Endothelial cell of umbilical vein (primary cell): ENCODE results near the gene NFILZ. TPM values are rescaled to one million over a fixed set of nuclear protein-coding genes. Genes with fewer than 3 reads are reported as not detected.
A peak's percentile ranks its signal among the peaks of the same experiment; 100 is the strongest.

Source experiments
- BruUV-seq: library from RNA; stranded (reverse); fragments of 400-500 nt; replicated peaks from 2 replicates; lab custom pipeline; 2021; lab: Mats Ljungman, UMichigan
- CTCF ChIA-PET: fragments of 300-600, 350-600 bp; sonication (Branson Sonifier 250); formaldehyde crosslinking; loops from one replicate; lab custom pipeline; 2021; ENCODE audit warnings: antibody characterized with exemption, inconsistent platforms; lab: Charles Lee
- POLR2A ChIA-PET: fragments of 300-600, 350-600 bp; sonication (Branson Sonifier 250); formaldehyde crosslinking; loops from one replicate; lab custom pipeline; 2021; ENCODE audit warnings: antibody characterized with exemption, inconsistent platforms; lab: Charles Lee
- DNase-seq: peaks from one replicate; pipeline ENCODE4 v3.0.0-alpha.2; 2011; ENCODE audit warnings: low read depth, low spot score
- FAIRE-seq: peaks from 2 replicates; lab custom pipeline; 2011; peaks lifted over from hg19 to GRCh38; lab: Jason Lieb, UNC
- H2AFZ ChIP-seq: 2 replicates; pipeline ENCODE4 v1.6.0; 2012; ENCODE audit warnings: low read depth, low read length, control low read depth, inconsistent platforms
- H3K27ac ChIP-seq: 2 replicates; pipeline ENCODE4 v1.5.1; 2011; ENCODE audit warnings: low read depth, mild to moderate bottlenecking, control low read depth, low read length, moderate library complexity; ENCODE audit not compliant: insufficient read depth
- H3K27me3 ChIP-seq, 2 experiments: 2 replicates each; pipeline versions ENCODE4 v1.6.0 to v1.6.1; 2011; ENCODE audit warnings: low read length in 2 of 2, mixed read lengths in 1 of 2; ENCODE audit not compliant: control insufficient read depth in 2 of 2, insufficient read depth in 2 of 2
- H3K36me3 ChIP-seq, 2 experiments: 2 replicates in 1 of 2; 3 replicates in 1 of 2; pipeline ENCODE4 v1.5.1; 2011; ENCODE audit warnings: low read length in 2 of 2, mild to moderate bottlenecking in 1 of 2, moderate library complexity in 1 of 2; ENCODE audit not compliant: control insufficient read depth in 2 of 2, insufficient read depth in 2 of 2; ENCODE audit errors: extremely low read depth in 1 of 2
- H3K4me1 ChIP-seq: 3 replicates; pipeline ENCODE4 v1.5.1; 2011; ENCODE audit warnings: mild to moderate bottlenecking, low read length; ENCODE audit not compliant: control insufficient read depth, insufficient read depth; ENCODE audit errors: extremely low read depth
- H3K4me2 ChIP-seq: 2 replicates; pipeline ENCODE4 v1.6.1; 2011; ENCODE audit warnings: low read length, control low read depth, mixed read lengths; ENCODE audit not compliant: insufficient read depth
- H3K4me3 ChIP-seq, 3 experiments: fragments of 200-600 bp in 1 of 3; sonication (generic), shearing (Covaris generic) in 1 of 3; replicated peaks in 1 of 3; 2 replicates each; pipeline ENCODE4 v1.5.1; 2011 to 2016; ENCODE audit warnings: control low read depth in 3 of 3, low read length in 3 of 3, mild to moderate bottlenecking in 2 of 3, inconsistent platforms in 1 of 3, low read depth in 1 of 3, moderate library complexity in 1 of 3; ENCODE audit not compliant: insufficient read depth in 1 of 3
- H3K79me2 ChIP-seq: 2 replicates; pipeline ENCODE4 v1.6.0; 2012; ENCODE audit warnings: low read length, inconsistent platforms; ENCODE audit not compliant: control insufficient read depth, insufficient read depth
- H3K9ac ChIP-seq: replicated peaks from 2 replicates; pipeline ENCODE3; 2011; ENCODE audit warnings: low read length, control low read depth; ENCODE audit not compliant: insufficient read depth; ENCODE audit errors: extremely low read depth
- H3K9me1 ChIP-seq: replicated peaks from 3 replicates; pipeline ENCODE4 v1.6.0; 2011; ENCODE audit warnings: mild to moderate bottlenecking, low read length; ENCODE audit not compliant: control insufficient read depth, insufficient read depth; ENCODE audit errors: extremely low read depth
- H3K9me3 ChIP-seq: replicated peaks from 2 replicates; pipeline ENCODE4 v1.5.1; 2012; ENCODE audit warnings: low read length, inconsistent platforms; ENCODE audit not compliant: control insufficient read depth, insufficient read depth
- H4K20me1 ChIP-seq: replicated peaks from 2 replicates; pipeline ENCODE3; 2011; ENCODE audit warnings: mild to moderate bottlenecking, low read length; ENCODE audit not compliant: control insufficient read depth, insufficient read depth; ENCODE audit errors: extremely low read depth
- EZH2 ChIP-seq: IDR thresholded peaks from 2 replicates; pipeline ENCODE4 v1.6.1; 2012; ENCODE audit warnings: borderline replicate concordance, low read depth, mild to moderate bottlenecking, moderate library complexity, low read length, inconsistent platforms; ENCODE audit not compliant: severe bottlenecking
- FOS ChIP-seq: IDR thresholded peaks from 2 replicates; pipeline ENCODE4 v1.6.1; 2011; ENCODE audit warnings: mild to moderate bottlenecking, low read length, moderate library complexity, borderline replicate concordance; ENCODE audit not compliant: insufficient read depth
- GATA2 ChIP-seq: IDR thresholded peaks from 2 replicates; pipeline ENCODE4 v1.7.0; 2011; ENCODE audit warnings: low read depth, mild to moderate bottlenecking, moderate library complexity, mixed read lengths, low read length; ENCODE audit not compliant: insufficient read length, insufficient read depth
- JUN ChIP-seq: IDR thresholded peaks from 2 replicates; pipeline ENCODE4 v1.6.1; 2011; ENCODE audit warnings: borderline replicate concordance, low read depth; ENCODE audit not compliant: insufficient read length, insufficient read depth
- MYC ChIP-seq: IDR thresholded peaks from one replicate; pipeline ENCODE4 v1.6.1; 2011; ENCODE audit warnings: mild to moderate bottlenecking, low read depth, low read length
- POLR2A ChIP-seq: IDR thresholded peaks from 2 replicates; pipeline ENCODE4 v1.6.1; 2012; ENCODE audit warnings: low read depth, mild to moderate bottlenecking, control low read depth, low read length
- POLR2AphosphoS5 ChIP-seq: IDR thresholded peaks from 2 replicates; pipeline ENCODE4 v1.6.1; 2012; ENCODE audit warnings: low read depth, mild to moderate bottlenecking, control low read depth, low read length, moderate library complexity; ENCODE audit not compliant: insufficient read depth
- dilution Hi-C: fragments of 300-500 bp; cut with MboI; formaldehyde crosslinking; loops from one replicate; pipeline ENCODE4 v1.15.0; 2019; ENCODE audit warnings: low sequenced_read_pairs; ENCODE audit not compliant: extremely low pct_ligation_motif_present
- intact Hi-C: fragments of 100-400 bp; cut with micrococcal nuclease; formaldehyde crosslinking; loops from one replicate; pipeline ENCODE4 v1.10.0; 2022
- polyA plus RNA-seq, 4 experiments: library from polyadenylated mRNA; depleted of rRNA in 3 of 4; stranded (reverse) in 3 of 4; unstranded in 1 of 4; fragments of >200 nt; gene quantifications; 2 replicates each; pipeline versions ENCODE4 v1.2.1 to v1.2.3, GENCODE V29; 2011 to 2012; ENCODE audit warnings: missing spikeins in 1 of 4
- total RNA-seq: library from RNA; stranded (reverse); gene quantifications from 2 replicates; pipeline ENCODE4 v1.2.3, GENCODE V29; 2021
- TF ChIP-seq, protein P1 (sequence below): IDR thresholded peaks from 2 replicates; pipeline ENCODE4 v1.6.1; 2011; ENCODE audit not compliant: insufficient read depth, insufficient read length
- TF ChIP-seq, protein P2 (sequence below), 2 donors: IDR thresholded peaks; 1 replicate in 1 of 2; 2 replicates in 1 of 2; pipeline ENCODE4 v1.5.1; 2011; ENCODE audit warnings: low read length in 2 of 2, mild to moderate bottlenecking in 2 of 2, moderate library complexity in 2 of 2, control low read depth in 1 of 2, inconsistent platforms in 1 of 2, low read depth in 1 of 2; ENCODE audit not compliant: insufficient read depth in 1 of 2; ENCODE audit errors: extremely low read depth in 1 of 2

Gene NFILZ
- total and polyA plus RNA-seq, 2 donors (not counting 3 experiments of a cell fraction or from before 2014, with no cell fraction given): not detected

DNA sequence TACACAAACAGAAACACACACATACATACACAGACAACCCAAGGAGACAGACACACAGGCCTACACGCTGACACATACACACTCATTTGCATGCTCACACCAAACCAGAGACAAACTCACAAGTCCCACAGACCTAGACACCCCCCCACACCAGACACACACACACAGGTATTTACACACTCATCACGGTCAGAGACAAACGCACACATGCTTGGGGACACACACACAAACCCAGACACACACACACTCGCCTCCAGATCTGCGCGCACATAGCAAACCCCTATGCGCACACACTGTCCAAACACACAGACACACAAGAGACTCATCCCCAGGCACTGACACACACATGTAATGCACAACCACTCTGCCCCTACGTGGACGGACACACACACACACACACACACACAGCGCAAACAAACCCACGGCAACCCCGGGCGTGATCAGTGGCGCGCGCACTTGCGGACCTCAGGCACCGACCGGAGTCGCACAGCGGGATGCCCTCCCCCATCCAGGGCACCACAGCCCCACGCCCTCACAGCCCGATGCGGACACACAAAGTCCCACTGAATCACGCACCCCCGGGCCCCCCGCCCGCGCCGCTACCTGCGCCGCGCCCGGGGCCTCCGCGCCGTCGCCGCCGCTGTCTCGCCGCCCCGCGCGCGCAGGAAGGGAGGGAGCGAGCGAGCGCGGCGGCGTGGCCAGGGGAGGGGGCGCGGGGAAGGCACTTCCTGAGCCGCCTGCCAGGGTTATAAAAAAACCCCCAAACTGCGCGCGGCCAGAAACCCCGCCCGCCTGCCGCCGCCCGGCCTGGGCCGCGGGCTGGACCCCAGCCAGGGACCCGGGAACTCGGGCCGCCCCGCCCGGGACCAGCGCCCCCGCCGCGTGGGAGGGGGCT lies 20.1 kb upstream of the NFILZ start, which contains the start of gene ADAMTS10:
ADAMTS10 (minus strand) TSS at position 675 of the 895 bp plus-strand sequence. CDS start 5,005 bp downstream, outside the sequence.
- CTCF ChIA-PET: no interaction called here
- no peaks in the 10 kb centered on the region for H3K9me3 ChIP-seq
- H2AFZ ChIP-seq: peak within 1 kb of the TSS; percentile 59
- DNase-seq (no peak), FAIRE-seq (no peak)
- no peaks in the 10 kb centered on the region for H3K27me3 ChIP-seq
- peak within 1 kb of the TSS; percentile 45 for H3K27ac ChIP-seq
- dilution Hi-C loops: no loop called here
- TSS peak; percentile 67 for BruUV-seq
- intact Hi-C loops: no loop called here
- H3K79me2 ChIP-seq: no peaks in the 10 kb centered on the region
- peak within 1 kb of the TSS; percentile 1 to 53 (median 45) for H3K4me3 ChIP-seq
- no peaks in the 10 kb centered on the region for H3K36me3 ChIP-seq
- POLR2A ChIA-PET: no interaction called here
- peak within 1 kb of the TSS; percentile 36 for H3K4me2 ChIP-seq
- H3K9me1 ChIP-seq: no peaks in the 10 kb centered on the region
- H3K9ac ChIP-seq: peak within 1 kb of the TSS; percentile 75
- no peaks in the 10 kb centered on the region for H4K20me1 ChIP-seq
- H3K4me1 ChIP-seq: peaks cover 9% of the 10 kb centered on the region
- TF ChIP-seq MYC (no peak), POLR2AphosphoS5 (no peak), POLR2A (no peak), FOS (no peak), EZH2 (no peak), GATA2 (no peak), JUN (no peak)
- TF ChIP-seq, protein P1, sequence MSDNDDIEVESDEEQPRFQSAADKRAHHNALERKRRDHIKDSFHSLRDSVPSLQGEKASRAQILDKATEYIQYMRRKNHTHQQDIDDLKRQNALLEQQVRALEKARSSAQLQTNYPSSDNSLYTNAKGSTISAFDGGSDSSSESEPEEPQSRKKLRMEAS: no peak
- TF ChIP-seq, protein P2, sequence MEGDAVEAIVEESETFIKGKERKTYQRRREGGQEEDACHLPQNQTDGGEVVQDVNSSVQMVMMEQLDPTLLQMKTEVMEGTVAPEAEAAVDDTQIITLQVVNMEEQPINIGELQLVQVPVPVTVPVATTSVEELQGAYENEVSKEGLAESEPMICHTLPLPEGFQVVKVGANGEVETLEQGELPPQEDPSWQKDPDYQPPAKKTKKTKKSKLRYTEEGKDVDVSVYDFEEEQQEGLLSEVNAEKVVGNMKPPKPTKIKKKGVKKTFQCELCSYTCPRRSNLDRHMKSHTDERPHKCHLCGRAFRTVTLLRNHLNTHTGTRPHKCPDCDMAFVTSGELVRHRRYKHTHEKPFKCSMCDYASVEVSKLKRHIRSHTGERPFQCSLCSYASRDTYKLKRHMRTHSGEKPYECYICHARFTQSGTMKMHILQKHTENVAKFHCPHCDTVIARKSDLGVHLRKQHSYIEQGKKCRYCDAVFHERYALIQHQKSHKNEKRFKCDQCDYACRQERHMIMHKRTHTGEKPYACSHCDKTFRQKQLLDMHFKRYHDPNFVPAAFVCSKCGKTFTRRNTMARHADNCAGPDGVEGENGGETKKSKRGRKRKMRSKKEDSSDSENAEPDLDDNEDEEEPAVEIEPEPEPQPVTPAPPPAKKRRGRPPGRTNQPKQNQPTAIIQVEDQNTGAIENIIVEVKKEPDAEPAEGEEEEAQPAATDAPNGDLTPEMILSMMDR (IDR thresholded peaks at IDR 0.05; ENCODE audit: extremely low read depth in 1 of 2, insufficient read depth in 1 of 2, low read depth in 1 of 2, low read length in 2 of 2): no peak
